Mesodermal cell (in vitro differentiated cells): ENCODE results near the gene PCGF3.
"Not testable (repeated sequence)": the region's sequence is repeated elsewhere in the genome, so short reads cannot be mapped to it uniquely, and the experiment has no call there.

Source experiments
- H3K27ac ChIP-seq: 2 replicates; pipeline ENCODE4 v1.7.0; 2013; ENCODE audit warnings: mild to moderate bottlenecking, low read depth, low read length, moderate library complexity; ENCODE audit not compliant: severe bottlenecking
- H3K36me3 ChIP-seq: 2 replicates; pipeline ENCODE4 v1.7.1; 2013; ENCODE audit warnings: mild to moderate bottlenecking, low read length, moderate library complexity; ENCODE audit not compliant: control insufficient read depth, insufficient read depth
- H3K4me1 ChIP-seq: one replicate; pipeline ENCODE4 v1.7.1; 2013; ENCODE audit warnings: mild to moderate bottlenecking, low read length; ENCODE audit not compliant: insufficient read depth, control insufficient read depth, poor library complexity, severe bottlenecking
- H3K4me3 ChIP-seq: 2 replicates; pipeline ENCODE4 v1.7.0; 2013; ENCODE audit warnings: low read length, control low read depth, mild to moderate bottlenecking; ENCODE audit not compliant: insufficient read depth, poor library complexity, severe bottlenecking; ENCODE audit errors: extremely low read depth
- H3K9me3 ChIP-seq: 2 replicates; pipeline ENCODE4 v1.7.1; 2013; ENCODE audit warnings: mild to moderate bottlenecking, low read length, moderate library complexity; ENCODE audit not compliant: control insufficient read depth
- WGBS, 2 experiments: methylation state at CpG; one replicate each; pipeline ENCODE4 v1.1.5; 2013; ENCODE audit warnings: missing lambda C conversion rate in 2 of 2; ENCODE audit not compliant: insufficient coverage in 2 of 2; 5-methylcytosine and 5-hydroxymethylcytosine counted together

The PCGF3 gene

GRCh38 chr4:780255-780654 lies 74.6 kb downstream of the PCGF3 start:
- H3K4me3 ChIP-seq: peak overlapping the region; percentile 96
- peaks cover 54% of the 10 kb centered on the region for H3K36me3 ChIP-seq
- peaks cover 14% of the 10 kb centered on the region for H3K4me1 ChIP-seq
- WGBS, 2 experiments: 79 to 89% methylated on average over 9 to 10 of the region's 10 CpGs
- not testable (repeated sequence) for H3K27ac ChIP-seq, H3K9me3 ChIP-seq

- peaks cover 48% of the 10 kb centered on the region for H3K36me3 ChIP-seq
- 5 to 7% methylated on average over 28 to 30 of the region's 38 CpGs for WGBS, 2 experiments
- peaks cover 14% of the 10 kb centered on the region for H3K4me1 ChIP-seq
- peak overlapping the region; percentile 96 for H3K4me3 ChIP-seq
- H3K27ac ChIP-seq: peak overlapping the region; percentile 99
- no peaks in the 10 kb centered on the region for H3K9me3 ChIP-seq
These were observed 75.3 kb downstream of the PCGF3 start for GRCh38 chr4:780716-781492.

- H3K27ac ChIP-seq: peak overlapping the region; percentile 99
- H3K9me3 ChIP-seq: no peaks in the 10 kb centered on the region
- 1% methylated on average over 46 to 55 of the region's 57 CpGs for WGBS, 2 experiments
- peaks cover 11% of the 10 kb centered on the region for H3K4me1 ChIP-seq
- H3K36me3 ChIP-seq: peaks cover 40% of the 10 kb centered on the region
- H3K4me3 ChIP-seq: peak overlapping the region; percentile 96
These were observed 76.0 kb downstream of the PCGF3 start for GRCh38 chr4:781493-782216.

GRCh38 chr4:784401-785331 lies 79.0 kb downstream of the PCGF3 start:
- WGBS, 2 experiments: 65 to 66% methylated on average over 57 of the region's 57 CpGs
- peaks cover 10% of the 10 kb centered on the region for H3K36me3 ChIP-seq
- no peak overlapping the region for H3K4me3 ChIP-seq
- no peaks in the 10 kb centered on the region for H3K9me3 ChIP-seq
- no peak overlapping the region for H3K27ac ChIP-seq
- H3K4me1 ChIP-seq: peaks cover 10% of the 10 kb centered on the region

GRCh38 chr4:785332-786073 lies 79.9 kb downstream of the PCGF3 start:
- Histone ChIP-seq H3K27ac (no peak overlapping the region), H3K9me3 (no peaks in the 10 kb centered on the region), H3K4me3 (peak overlapping the region; percentile 11), H3K4me1 (peaks cover 5% of the 10 kb centered on the region), H3K36me3 (peaks cover 2% of the 10 kb centered on the region)
- WGBS, 2 experiments: 6 to 15% methylated on average over 30 to 48 of the region's 57 CpGs

- 26 to 27% methylated on average over 25 to 65 of the region's 72 CpGs for whole genome bisulfite sequencing, 2 experiments
These were observed 80.6 kb downstream of the PCGF3 start for GRCh38 chr4:786074-786741.

GRCh38 chr4:786861-787300 lies 81.2 kb downstream of the PCGF3 start:
- no peak overlapping the region for H3K4me3 ChIP-seq

More at GRCh38 chr4:786074-786741, 80.6 kb downstream of the PCGF3 start:
- peak overlapping the region; percentile 11 for H3K4me3 ChIP-seq
- peaks cover 5% of the 10 kb centered on the region for H3K4me1 ChIP-seq
- H3K27ac ChIP-seq: no peak overlapping the region
- H3K36me3 ChIP-seq: no peaks in the 10 kb centered on the region
- no peaks in the 10 kb centered on the region for H3K9me3 ChIP-seq

GRCh38 chr4:787561-787981 lies 81.9 kb downstream of the PCGF3 start:
- 75 to 81% methylated on average over 12 of the region's 16 CpGs for WGBS, 2 experiments
- H3K4me1 ChIP-seq: peaks cover 2% of the 10 kb centered on the region
- H3K36me3 ChIP-seq: no peaks in the 10 kb centered on the region
- no peaks in the 10 kb centered on the region for H3K9me3 ChIP-seq
- no peak overlapping the region for H3K4me3 ChIP-seq
- no peak overlapping the region for H3K27ac ChIP-seq

More at GRCh38 chr4:786861-787300, 81.2 kb downstream of the PCGF3 start:
- Histone ChIP-seq H3K36me3 (no peaks in the 10 kb centered on the region), H3K9me3 (no peaks in the 10 kb centered on the region), H3K27ac (no peak overlapping the region), H3K4me1 (peaks cover 5% of the 10 kb centered on the region)
- 47 to 59% methylated on average over 14 to 16 of the region's 16 CpGs for WGBS, 2 experiments

- Histone ChIP-seq H3K9me3 (no peaks in the 10 kb centered on the region), H3K4me3 (no peak overlapping the region), H3K36me3 (no peaks in the 10 kb centered on the region), H3K27ac (no peak overlapping the region), H3K4me1 (no peaks in the 10 kb centered on the region)
- WGBS, 2 experiments: 84 to 86% methylated on average over 16 to 17 of the region's 19 CpGs
These were observed 82.5 kb downstream of the PCGF3 start for GRCh38 chr4:788006-788635.
